SKM-1 treated with dmso at 0.1 percent for 144 hours (cell line): ENCODE measurements around the gene FGD4.

Experiments
- DNase-seq: peaks from one replicate; lab custom pipeline; 2025; ENCODE audit not compliant: unreplicated experiment; lab: John Stamatoyannopoulos, UW

FGD4 gene

DNA sequence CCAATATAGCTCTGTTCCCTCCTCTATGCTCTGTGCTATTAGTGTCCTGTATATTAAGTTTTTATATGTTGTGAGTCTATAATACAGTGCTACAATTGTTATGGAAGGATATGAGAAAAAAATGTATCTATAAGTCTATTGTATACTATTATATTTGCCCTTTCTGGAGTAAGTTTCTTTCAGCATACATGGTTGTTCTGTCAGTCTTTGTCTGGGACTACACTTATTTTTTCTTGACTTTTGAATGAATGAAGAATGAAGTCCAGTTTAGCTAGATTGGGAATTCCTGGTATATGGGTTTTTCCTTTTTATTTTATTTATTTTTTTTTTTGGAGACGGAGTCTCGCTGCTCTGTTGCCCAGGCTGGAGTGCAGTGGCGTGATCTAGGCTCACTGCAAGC, 203.7 kb downstream of the FGD4 start:
- DNase-seq: no peak

DNA sequence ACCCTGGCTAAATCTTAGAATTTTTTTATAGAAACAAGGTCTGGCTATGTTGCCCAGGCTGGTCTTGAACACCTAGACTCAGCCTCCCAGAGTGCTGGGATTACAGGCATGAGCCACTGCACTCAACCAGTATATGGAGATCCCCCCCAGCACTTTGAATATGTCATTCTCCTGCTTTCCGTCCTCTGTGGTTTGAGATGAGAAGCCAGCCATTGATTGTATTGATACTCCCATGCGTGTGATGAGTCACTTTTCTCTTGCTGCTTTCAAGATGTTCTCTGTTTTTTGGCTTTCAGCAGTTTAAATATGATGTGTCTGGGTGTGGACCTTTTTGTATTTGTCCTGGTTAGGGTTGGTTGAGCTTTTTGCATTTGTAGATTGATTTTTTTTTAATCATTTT, 204.5 kb downstream of the FGD4 start:
- DNase-seq: no peak

DNA sequence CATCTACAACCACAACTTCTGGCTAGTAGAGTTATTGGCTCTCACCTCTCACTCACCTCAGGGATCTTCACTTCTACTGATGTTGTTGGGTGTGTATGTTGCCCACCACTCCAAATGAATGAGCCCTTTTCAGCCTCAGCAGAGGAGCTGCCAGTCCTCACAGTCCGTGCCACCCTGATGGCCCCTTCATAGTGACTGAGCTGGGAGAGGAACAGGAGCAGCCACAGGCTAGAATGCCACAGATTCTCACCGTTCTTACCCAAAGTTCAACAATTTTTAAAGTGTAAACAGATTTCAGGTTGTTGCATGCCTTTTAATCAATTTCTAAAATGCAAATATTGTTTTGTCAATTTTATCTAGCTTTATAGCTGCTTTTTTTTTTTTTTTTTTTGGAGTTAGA, 205.2 kb downstream of the FGD4 start:
- DNase-seq: no peak

DNA sequence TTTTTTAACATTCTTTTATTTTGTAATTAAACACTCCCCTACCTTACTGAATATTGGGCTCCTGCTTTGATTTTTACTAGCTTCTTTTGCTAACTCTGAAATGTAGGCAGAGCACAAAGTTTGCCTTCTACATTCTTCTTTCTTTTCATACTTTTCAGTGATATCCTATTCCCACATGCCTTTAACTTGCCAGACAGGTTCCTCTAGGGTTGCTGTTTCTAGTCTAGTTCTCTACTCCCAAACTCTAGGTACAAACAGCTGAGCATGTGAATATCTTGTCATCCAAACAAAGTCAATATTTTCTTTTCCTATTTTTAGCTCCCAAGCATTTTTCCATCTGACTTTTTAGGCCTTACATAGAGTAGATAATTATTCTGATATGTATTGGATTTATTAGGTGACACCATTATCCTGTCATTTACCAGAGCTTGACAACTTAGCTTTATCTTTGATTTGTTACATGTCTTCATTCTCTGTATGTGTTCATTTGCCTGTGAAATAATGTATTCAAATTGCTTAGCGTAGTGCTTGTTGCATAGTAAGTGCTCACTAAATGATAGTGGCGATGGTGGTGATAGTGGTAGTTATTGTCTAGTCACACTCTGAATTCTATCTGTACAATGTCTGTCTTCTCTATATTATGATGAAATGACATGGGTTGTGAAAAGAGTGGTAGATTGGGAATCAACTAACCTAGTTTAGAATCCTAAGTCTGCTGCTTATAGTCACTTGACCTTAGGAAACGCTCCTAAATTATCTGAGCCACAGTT, 206.2 kb downstream of the FGD4 start:
- DNase-seq: no peak

DNA sequence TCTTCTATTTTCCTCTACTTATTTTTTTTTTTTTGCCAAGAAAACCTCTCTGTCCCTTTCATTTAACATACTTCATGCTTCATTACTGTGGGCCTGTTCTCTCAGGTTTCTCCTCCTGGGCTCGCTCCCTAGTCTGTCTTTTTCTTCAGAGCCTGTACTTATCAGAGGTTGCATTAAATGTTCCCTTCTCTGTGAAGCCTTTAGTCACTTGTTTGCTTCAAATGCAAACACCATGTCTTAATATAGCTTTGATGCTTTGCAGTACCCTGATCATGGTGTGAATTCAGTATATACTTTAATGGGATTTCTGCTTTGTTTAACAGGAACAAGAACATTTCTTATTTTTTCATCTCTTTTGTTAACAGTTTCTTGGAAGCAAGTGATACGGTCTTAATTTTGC, 207.1 kb downstream of the FGD4 start:
- no peak for DNase-seq

DNA sequence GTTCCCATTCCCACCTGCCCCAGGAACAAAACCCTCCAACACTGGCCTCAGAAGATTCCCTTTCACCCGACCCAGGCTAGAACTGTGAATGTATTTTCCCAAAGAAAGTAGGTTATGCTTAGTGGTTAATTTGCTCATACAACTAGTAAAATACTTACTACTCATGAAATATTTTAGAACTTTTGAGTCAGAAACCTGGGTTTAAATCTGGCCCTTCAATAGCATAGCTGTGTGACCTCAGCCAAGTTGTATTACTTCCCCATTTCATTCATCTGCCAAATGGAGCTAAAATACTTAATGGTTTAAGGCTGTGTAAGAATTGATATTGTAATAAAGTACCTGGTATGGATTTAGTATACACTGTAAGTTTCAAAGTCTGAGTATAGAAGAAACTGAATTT, 210.6 kb downstream of the FGD4 start:
- no peak for DNase-seq

DNA sequence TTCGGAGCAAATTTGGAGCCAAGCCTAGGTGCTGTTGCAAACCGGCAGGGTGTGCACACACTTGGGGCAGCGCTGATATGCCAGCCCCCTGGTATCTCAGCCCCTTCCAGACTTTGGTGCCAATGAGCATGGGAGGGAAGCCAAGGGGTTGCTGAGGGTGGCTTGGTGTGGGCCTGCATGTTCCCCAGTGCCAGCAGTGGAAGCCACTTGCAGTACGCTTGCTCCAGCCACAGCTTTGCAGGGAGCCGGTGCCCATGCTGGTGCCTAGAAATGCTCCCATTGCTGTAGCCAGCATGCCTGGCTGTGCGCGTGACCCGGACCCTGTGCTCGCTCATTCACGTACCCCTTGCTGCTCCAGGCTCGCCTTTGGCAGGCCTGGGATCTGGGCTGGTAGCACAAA, 212.6 kb downstream of the FGD4 start:
- DNase-seq: no peak

DNA sequence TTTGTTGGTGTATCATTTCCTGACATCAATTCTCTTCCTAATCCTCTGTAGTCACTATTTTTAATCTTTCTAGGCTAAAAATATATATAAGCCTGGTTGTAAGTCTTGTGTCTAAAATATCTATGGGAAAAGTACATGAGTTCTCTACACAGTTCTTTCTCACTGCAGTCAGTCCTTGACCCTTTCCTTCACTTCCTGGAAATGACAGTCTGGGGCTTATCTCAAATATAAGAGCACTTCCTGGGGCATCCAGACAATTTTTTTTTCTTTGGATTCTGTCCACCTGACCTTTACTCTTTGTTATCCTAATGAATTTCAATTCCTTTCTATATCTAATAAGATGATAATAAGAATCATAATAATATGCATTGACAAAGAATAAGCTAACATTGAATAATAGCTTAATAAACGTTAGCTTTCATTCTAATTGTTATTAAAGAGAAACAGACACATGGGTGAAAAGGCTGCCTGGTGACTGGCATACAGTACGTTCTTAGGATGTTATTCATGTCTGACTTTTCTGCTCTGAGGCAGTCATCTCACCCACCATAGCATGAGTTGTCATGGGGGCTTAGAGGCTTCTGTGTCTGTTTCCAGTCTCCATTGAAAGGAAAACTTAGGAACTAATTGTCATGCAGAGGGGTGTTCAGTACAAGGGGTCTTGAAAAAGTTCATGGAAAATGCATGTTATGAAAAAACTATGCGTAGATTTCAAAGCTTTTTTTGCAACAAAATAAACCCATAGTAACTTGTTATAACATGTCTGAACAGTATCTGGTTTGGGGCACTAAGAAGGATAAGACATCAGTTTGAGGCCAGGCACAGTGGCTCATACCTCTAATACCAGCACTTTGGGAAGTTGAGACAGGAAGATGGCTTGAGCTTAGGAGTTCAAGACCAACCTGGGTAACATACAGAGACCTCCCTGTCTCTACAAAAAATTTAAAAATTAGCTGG, 213.6 kb downstream of the FGD4 start:
- no peak for DNase-seq

DNA sequence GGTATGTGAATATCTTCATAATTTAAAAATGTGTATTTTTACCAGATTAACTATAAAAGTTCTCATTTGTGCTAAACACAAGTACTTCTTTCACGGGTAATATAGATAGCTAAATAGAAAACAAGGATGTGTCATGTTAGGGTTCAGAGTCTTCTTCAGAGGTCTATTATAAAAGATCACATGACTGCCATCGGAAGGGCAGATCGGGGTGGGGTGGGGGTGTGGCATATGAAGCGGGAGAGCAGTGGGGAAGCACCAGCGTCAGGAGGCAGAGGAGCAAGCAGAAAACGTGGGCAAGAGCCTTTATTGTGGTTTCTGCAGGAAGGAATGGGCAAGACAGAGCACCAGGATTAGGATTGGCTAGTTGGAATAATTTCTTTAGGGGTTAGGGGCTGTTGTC, 216.1 kb downstream of the FGD4 start:
- no peak for DNase-seq

DNA sequence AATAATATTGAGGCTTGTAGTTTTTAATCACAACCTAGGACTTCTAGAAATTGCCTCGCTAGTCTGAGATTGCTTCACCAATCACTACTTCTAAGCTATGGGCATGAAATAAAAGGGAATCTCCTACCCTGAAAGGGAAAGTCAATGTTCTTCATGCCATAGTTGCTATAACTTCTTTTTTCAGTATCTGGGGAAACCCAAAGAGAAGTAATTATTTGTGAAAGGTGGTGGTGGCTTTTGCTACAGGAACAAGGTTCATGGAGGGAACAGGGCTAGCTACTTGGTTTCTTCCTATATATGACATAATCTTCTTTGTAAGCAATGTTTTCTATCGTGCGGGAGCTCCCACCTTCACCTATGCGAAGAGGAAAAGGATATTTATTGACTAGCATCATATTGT, 218.2 kb downstream of the FGD4 start:
- DNase-seq: no peak

DNA sequence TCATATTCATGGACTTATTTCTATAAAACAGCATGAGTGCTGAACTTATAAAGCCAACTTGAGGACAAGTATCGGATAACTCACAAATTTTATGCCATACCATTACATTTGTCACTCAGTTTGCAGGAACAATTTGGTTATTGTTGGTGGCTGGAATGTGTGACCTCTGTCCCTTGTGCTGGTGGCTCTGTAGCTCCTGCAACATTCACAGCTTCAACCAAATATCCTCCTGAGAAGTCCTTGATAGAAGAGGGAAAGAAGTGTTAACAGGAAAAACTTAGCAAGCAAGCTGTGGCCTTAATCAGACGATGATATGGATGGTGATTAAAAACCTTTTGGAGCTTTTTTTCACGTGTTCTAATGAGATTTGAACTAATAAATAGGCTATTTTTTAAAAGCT, 218.8 kb downstream of the FGD4 start:
- DNase-seq: no peak

DNA sequence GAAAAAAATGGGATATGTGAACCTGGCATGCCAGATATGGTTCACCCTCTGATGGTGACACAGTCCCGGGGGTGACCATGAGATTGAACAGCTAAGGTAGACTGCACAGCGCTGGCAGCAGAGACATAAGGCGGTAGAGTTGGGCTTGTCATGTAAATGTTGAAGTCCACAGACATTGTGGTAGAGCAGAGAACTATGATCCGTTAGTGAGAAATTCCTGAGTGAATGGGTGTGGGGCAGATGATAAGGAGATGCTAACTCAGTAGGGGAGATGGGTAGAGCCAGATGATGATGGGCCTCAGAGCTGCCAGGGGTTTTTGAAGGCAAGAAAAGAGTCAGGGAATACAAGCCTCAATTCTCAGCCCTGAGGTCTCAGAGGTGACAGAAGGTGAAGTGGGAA, 228.6 kb downstream of the FGD4 start:
- no peak for DNase-seq

DNA sequence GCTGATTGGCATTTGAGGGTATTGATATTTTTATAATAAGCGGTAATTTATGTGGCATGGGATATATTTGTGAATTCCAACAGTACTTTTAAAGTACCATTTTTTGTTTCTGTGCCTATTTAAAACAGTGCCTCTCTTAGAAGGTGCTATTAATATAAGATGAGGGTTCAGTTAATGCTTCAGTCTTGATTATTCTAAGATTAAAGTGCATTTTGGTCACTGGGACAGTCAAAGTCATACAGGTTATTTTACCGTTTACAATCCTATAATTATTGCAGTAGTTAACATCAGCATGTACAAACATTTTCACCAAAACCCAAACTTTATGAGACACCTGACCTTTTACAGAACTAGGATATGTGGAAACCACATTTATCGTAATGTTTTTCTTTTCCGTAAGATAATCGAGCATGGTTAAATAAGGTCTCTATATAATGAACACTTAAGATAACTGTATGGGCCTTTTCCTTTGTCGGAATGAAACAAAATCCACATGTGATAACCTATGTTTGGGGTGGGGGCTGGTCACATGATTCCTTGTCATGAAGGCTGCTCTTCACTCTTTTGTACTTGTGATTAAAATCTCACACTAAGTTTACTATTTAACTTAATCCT, 242.0 kb downstream of the FGD4 start:
- DNase-seq: no peak

DNA sequence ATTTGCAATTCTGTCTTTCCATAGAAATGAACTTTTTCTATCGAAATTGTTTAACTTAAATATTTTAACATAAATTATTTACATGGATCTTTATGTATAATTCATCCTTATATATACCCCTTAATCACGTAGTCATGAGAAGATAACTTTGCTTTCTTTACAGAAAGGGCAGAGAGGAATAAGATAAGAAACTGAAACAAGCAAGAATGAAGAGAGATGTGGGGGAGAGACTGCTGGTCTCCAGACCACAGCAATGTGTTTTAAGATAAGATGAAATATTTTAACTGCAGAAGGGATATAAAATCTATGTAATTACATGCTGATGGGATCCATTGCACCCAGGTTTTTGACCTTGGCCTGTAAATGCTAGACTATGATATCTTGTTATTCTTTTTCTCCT, 245.1 kb downstream of the FGD4 start:
- DNase-seq: no peak

DNA sequence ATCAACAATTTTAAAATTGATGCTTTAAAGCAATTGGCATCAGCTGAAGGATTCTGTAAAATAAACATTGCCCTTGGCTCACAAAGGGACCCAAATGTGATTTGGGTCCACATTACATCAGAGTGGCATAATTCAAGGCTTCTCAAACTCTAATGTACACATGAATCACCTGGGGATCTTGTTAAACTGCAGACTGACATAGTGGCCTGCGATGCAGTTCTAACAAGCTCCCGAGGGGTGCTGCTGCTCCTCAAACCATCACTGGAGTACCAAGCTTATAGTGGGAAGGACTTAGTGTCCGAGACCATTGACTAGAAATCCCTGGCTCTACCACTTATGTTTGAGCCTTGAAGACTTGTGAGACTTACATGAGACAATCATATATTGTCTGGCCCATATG, 247.9 kb downstream of the FGD4 start:
- no peak for DNase-seq

DNA sequence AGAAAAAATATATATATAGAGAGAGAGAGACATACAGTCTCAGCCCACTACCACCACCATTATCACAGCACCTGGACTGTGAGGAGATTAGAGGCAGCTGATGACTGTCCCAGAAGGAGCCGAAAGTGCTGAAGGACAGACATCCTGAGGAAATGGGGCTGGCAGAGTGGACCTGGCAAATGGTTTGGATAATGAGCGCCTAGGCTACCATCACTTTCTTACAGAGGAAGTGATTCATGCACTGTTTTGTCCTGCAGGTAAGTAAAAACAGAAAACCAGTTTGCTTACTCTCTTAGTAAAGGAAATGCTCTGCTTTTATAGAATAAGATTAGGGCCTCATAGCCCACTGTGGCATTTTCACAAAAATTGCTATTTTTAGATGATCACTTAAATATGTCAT, 251.2 kb downstream of the FGD4 start:
- no peak for DNase-seq

DNA sequence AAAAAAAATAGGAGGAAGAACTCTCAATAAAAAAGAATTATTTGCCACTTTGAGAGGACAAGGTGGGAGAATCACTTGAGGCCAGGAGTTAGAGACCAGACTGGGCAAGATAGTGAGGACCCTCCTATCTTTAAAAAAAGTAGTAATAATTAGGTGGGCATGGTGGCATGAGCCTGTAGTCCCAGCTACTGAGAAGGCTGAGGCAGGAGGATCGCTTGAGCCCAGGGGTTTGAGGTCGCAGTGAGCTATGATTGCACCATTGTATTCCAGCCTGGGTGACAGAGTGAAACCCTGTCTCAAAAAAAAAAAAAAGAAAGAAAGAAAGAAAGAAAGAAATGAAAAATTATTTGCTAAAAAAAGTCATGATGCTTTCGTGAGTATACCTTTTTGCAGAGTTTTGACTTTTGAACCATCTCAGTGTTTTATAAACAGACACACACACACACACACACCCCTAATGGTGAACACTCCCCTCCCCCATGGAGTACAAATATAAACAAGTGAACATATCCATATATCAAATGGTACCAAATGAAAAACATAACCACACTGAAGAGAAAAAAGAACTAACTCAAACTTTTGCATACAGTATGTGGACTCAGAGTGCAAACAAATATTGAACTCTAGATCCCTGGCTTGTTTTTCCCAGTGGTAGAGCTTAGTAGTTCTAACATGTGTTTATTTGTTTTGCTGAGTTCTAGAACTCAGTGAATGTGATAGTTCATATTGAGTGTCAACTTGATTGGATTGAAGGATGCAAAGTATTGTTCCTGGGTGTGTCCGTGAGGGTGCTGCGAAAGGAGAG, 252.0 kb downstream of the FGD4 start:
- DNase-seq: no peak

DNA sequence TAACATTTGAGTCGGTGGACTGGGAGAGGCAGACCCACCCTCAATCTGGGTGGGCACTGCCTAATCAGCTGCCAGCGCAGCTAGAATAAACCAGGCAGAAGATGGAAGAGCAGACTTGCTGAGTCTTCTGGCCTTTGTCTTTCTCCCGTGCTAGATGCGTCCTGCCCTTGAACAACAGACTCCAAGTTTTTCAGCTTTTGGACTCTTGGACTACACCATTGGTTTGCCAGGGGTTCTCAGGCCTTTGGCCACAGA, 252.5 kb downstream of the FGD4 start:
- DNase-seq: no peak

DNA sequence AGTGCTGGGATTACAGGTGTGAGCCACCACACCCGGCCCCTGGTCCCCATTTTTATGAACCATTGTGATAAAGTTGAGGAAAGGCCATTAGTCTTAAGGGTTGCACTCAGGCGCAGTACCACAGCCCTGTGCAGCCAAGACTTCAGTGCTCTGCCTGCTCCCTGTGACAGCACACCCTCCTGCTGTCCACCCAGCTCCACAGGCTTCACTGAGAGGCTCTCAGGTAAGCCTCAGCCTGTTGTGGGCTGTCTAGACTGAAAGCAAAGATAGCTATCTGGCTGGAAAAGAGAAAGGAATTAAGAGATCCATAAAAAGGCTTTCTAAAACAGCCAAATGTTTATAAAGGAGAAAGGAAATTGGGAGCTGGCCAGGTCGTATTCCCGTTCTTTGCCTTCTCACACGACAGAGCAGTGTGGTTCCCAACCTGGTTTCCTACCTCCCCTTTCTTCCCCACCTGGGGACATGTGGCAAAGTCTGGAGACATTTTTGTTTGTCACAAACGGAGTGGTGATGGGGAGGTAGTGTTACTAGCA, 260.6 kb downstream of the FGD4 start:
- DNase-seq: no peak

DNA sequence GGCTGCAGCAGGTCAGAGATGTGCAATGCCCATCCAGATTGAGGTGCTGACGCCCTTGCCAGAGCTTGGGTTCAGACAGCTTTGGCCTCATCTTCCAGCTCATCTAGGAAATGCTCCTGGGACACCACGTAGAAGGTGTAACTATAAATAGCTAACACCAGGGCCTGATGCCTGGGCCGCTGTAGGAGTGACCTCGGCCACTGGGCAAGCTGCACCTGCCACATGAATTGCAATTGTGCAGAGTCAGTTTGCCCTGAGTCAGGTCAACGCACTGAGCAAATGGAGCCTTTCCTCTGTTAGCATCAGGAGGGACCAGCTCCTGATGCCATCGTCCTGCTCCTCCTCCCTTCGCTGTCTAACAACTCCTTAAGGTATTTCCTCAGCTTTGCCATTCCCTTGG, 262.3 kb downstream of the FGD4 start:
- DNase-seq: no peak

DNA sequence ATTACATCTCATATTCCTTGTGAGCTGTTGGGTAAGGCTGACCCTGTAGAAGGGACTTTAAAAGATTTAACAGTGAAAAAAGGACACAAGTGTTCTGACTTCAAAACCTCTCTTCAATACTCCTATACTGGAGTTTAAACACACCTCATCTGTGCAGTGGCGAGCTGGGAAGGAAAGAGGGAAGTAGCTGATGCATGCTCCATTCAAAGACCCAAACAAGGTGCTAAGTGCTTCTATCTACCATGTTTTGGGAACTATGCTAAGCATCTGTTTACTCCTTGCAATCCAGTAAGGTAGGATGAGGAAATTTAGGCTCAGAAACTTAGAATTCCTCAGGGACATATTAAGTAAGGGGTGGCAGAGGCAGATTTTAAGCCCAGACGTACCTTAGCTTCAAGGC, 263.3 kb downstream of the FGD4 start:
- no peak for DNase-seq
